ENCODE data around the gene NKD2.

NKD2 gene

GRCh38 chr5:983568-983967, 25.0 kb upstream of the NKD2 start:
- no peaks in the 10 kb centered on the region for H3K4me1 ChIP-seq (ENCODE audit: control insufficient read depth, low read length)
- no peak overlapping the region for H3K4me3 ChIP-seq (ENCODE audit: low read length)
- no peaks in the 10 kb centered on the region for H3F3A ChIP-seq (ENCODE audit: control insufficient read depth, insufficient read depth)
- H3K9me3 ChIP-seq (ENCODE audit: control insufficient read depth, insufficient read depth, low read length) = peaks cover 5% of the 10 kb centered on the region
- no peaks in the 10 kb centered on the region for H3K36me3 ChIP-seq (ENCODE audit: control insufficient read depth, low read length)
- no peaks in the 10 kb centered on the region for H4K20me1 ChIP-seq (ENCODE audit: control insufficient read depth, insufficient read depth, low read depth, low read length)
- no peak overlapping the region for H3K4me2 ChIP-seq (ENCODE audit: low read length)
- H3K9me2 ChIP-seq (replicated peaks; ENCODE audit: control insufficient read depth, low read length) = no peaks in the 10 kb centered on the region
- no peaks in the 10 kb centered on the region for H3K79me2 ChIP-seq (ENCODE audit: control insufficient read depth, low read length)
- 0 out of 2 replicates have a peak, but pooled peaks cover 2% of the 10 kb centered on the region for H3K27me3 ChIP-seq (ENCODE audit: control insufficient read depth, low read length)
- no peak overlapping the region for H3K27ac ChIP-seq (ENCODE audit: low read depth, low read length)
- TF ChIP-seq CTCF (IDR thresholded peaks at IDR 0.05; ENCODE audit: low read depth, low read length, poor library complexity, severe bottlenecking) (no peak), EZH2phosphoT487 (IDR thresholded peaks at IDR 0.05; ENCODE audit: borderline replicate concordance, low read length) (no peak)

DNA sequence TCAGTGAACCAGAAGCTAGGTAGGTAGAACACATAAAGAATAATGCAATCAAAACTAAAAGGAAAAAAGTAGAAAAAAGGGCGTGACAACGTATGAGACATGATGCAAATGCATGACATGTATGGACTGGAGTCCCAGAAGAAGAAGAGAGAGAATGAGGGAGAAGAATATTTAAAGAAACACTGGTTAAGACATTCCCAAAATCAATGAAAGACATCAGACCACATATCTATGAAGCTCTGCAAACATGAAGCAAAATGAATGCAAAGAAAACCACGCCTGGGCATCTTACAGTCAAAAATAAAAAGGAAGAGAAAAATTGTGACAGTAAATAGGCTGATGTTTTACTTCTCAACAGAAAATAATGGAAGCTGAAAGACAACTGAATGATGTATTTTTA, 23.8 kb upstream of the NKD2 start:
- H3K4me2 ChIP-seq (ENCODE audit: low read length) = no peak overlapping the region
- H3K4me3 ChIP-seq (ENCODE audit: low read length) = no peak overlapping the region
- no peak for TF ChIP-seq CTCF (IDR thresholded peaks at IDR 0.05; ENCODE audit: low read depth, low read length, poor library complexity, severe bottlenecking)
- no peak for TF ChIP-seq EZH2phosphoT487 (IDR thresholded peaks at IDR 0.05; ENCODE audit: borderline replicate concordance, low read length)
- H3K4me1 ChIP-seq (ENCODE audit: control insufficient read depth, low read length) = no peaks in the 10 kb centered on the region
- H3K9me3 ChIP-seq (ENCODE audit: control insufficient read depth, insufficient read depth, low read length) = peaks cover 5% of the 10 kb centered on the region
- no peaks in the 10 kb centered on the region for H3K9me2 ChIP-seq (replicated peaks; ENCODE audit: control insufficient read depth, low read length)
- H3K27ac ChIP-seq (ENCODE audit: low read depth, low read length) = no peak overlapping the region
- no peaks in the 10 kb centered on the region for H4K20me1 ChIP-seq (ENCODE audit: control insufficient read depth, insufficient read depth, low read depth, low read length)
- no peaks in the 10 kb centered on the region for H3K79me2 ChIP-seq (ENCODE audit: control insufficient read depth, low read length)
- no peaks in the 10 kb centered on the region for H3K36me3 ChIP-seq (ENCODE audit: control insufficient read depth, low read length)
- H3F3A ChIP-seq (ENCODE audit: control insufficient read depth, insufficient read depth) = no peaks in the 10 kb centered on the region
- H3K27me3 ChIP-seq (ENCODE audit: control insufficient read depth, low read length) = 0 out of 2 replicates have a peak, but pooled peaks cover 2% of the 10 kb centered on the region

DNA sequence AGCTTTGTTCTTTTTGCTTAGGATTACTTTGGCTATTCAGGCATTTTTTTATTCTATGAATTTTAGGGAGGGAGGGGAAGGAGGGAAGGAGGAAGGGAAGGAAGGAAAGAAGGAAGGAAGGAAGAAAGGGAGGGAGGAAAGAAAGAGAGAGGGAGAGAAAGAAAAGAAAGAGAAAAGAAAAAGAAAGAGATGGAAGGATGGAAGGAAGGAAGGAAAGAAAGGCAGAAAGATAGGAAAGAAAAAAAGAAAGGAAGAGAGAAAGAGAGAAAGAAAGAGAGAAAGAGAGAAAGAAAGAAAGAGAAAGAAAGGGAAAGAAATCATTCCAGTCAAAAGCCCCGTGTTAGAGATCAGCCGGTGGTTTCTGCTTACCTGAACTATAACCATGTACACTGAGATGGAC, 20.8 kb upstream of the NKD2 start:
- peaks cover 5% of the 10 kb centered on the region for H3K9me3 ChIP-seq (ENCODE audit: control insufficient read depth, insufficient read depth, low read length)
- H3K4me1 ChIP-seq (ENCODE audit: control insufficient read depth, low read length) = peaks cover 6% of the 10 kb centered on the region
- no peaks in the 10 kb centered on the region for H4K20me1 ChIP-seq (ENCODE audit: control insufficient read depth, insufficient read depth, low read depth, low read length)
- no peak overlapping the region for H3K27ac ChIP-seq (ENCODE audit: low read depth, low read length)
- H3K36me3 ChIP-seq (ENCODE audit: control insufficient read depth, low read length) = no peaks in the 10 kb centered on the region
- peaks cover 10% of the 10 kb centered on the region; the same call in 1 of the 2 replicates for H3K27me3 ChIP-seq (ENCODE audit: control insufficient read depth, low read length)
- TF ChIP-seq EZH2phosphoT487 (IDR thresholded peaks at IDR 0.05; ENCODE audit: borderline replicate concordance, low read length) = no peak
- H3K9me2 ChIP-seq (replicated peaks; ENCODE audit: control insufficient read depth, low read length) = no peaks in the 10 kb centered on the region
- no peak overlapping the region for H3K4me3 ChIP-seq (ENCODE audit: low read length)
- H3K79me2 ChIP-seq (ENCODE audit: control insufficient read depth, low read length) = no peaks in the 10 kb centered on the region
- no peak overlapping the region for H3K4me2 ChIP-seq (ENCODE audit: low read length)
- no peaks in the 10 kb centered on the region for H3F3A ChIP-seq (ENCODE audit: control insufficient read depth, insufficient read depth)

DNA sequence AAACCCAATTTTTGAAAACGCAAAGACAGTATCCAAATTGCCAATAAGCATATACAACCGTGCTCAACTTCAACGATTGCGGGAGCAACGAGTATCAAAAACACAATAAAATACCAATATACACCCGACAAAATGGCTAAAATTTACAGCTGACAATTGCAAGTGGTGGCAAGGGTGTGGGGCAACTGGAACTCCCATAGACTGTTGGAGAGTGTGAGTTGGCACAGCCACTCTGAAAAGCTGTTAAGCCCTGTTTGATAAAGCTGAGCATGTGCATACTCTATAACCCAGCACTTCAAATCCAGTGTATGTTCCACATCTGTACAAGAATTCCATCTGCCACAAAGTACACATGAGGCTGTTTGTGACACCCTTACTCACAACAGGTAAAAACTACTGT, 20.3 kb upstream of the NKD2 start:
- Histone ChIP-seq H3K9me2 (replicated peaks; ENCODE audit: control insufficient read depth, low read length) (no peaks in the 10 kb centered on the region), H3K4me2 (ENCODE audit: low read length) (no peak overlapping the region), H4K20me1 (ENCODE audit: control insufficient read depth, insufficient read depth, low read depth, low read length) (no peaks in the 10 kb centered on the region), H3K79me2 (ENCODE audit: control insufficient read depth, low read length) (no peaks in the 10 kb centered on the region), H3K4me3 (ENCODE audit: low read length) (no peak overlapping the region), H3K36me3 (ENCODE audit: control insufficient read depth, low read length) (no peaks in the 10 kb centered on the region), H3K27ac (ENCODE audit: low read depth, low read length) (no peak overlapping the region), H3K9me3 (ENCODE audit: control insufficient read depth, insufficient read depth, low read length) (peaks cover 5% of the 10 kb centered on the region), H3K4me1 (ENCODE audit: control insufficient read depth, low read length) (peaks cover 6% of the 10 kb centered on the region), H3F3A (ENCODE audit: control insufficient read depth, insufficient read depth) (no peaks in the 10 kb centered on the region), H3K27me3 (ENCODE audit: control insufficient read depth, low read length) (peaks cover 10% of the 10 kb centered on the region; the same call in 1 of the 2 replicates)
- no peak for TF ChIP-seq EZH2phosphoT487 (IDR thresholded peaks at IDR 0.05; ENCODE audit: borderline replicate concordance, low read length)

All from DOHH2 (cell line).